Suprapubic skin (tissue), 3 donors: ENCODE results near the gene IL36RN.

ENCODE experiments used
- POLR2AphosphoS5 ChIP-seq, 3 donors: sonication (generic); formaldehyde crosslinking; IDR thresholded peaks; one replicate each; pipeline ENCODE4 v1.6.1; 2017; ENCODE audit warnings: antibody characterized with exemption in 3 of 3
- TF ChIP-seq, protein P1 (sequence below), 2 donors: fragments of 200-600 bp in 1 of 2; fragments of 450-650 bp in 1 of 2; sonication (generic) in 1 of 2; IDR thresholded peaks; one replicate each; pipeline ENCODE4 v1.5.1; 2016 to 2019; ENCODE audit warnings: antibody characterized with exemption in 2 of 2, mild to moderate bottlenecking in 1 of 2, moderate library complexity in 1 of 2

DNA sequence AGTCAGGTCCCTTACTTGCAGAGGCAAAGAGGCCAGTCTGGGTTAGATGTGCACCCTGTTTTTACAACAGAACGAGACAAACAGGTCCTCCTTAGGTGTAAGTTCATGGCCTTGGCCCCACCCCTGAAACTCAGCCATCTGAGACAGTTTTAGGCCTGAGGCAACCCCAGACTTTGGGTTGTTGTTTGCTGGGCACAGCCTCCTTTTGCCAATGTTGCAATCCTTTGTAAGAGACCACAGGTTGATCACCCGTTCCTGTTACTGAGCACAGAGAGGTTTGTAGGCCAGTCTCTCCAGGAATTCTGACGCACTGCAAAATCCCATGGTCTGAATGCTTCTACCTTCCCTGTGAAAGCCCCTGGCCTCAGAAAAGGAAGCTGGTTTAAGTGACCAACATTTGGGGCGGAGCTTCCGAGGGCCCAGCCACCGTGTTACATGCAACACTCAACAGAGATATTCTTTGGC, 52.9 kb downstream of the IL36RN start:
- TF ChIP-seq, protein P1, sequence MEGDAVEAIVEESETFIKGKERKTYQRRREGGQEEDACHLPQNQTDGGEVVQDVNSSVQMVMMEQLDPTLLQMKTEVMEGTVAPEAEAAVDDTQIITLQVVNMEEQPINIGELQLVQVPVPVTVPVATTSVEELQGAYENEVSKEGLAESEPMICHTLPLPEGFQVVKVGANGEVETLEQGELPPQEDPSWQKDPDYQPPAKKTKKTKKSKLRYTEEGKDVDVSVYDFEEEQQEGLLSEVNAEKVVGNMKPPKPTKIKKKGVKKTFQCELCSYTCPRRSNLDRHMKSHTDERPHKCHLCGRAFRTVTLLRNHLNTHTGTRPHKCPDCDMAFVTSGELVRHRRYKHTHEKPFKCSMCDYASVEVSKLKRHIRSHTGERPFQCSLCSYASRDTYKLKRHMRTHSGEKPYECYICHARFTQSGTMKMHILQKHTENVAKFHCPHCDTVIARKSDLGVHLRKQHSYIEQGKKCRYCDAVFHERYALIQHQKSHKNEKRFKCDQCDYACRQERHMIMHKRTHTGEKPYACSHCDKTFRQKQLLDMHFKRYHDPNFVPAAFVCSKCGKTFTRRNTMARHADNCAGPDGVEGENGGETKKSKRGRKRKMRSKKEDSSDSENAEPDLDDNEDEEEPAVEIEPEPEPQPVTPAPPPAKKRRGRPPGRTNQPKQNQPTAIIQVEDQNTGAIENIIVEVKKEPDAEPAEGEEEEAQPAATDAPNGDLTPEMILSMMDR (IDR thresholded peaks at IDR 0.05), result no peak
- no peak for TF ChIP-seq POLR2AphosphoS5 (IDR thresholded peaks at IDR 0.05)
